Neural crest cell (in vitro differentiated cells): ENCODE data around the gene ADCY2. TPM values are rescaled to one million over a fixed set of nuclear protein-coding genes. Genes with fewer than 3 reads are reported as not detected.

Experiments
- DNase-seq: peaks from one replicate; pipeline ENCODE4 v3.0.0; 2021; ENCODE audit warnings: low read depth, mixed read lengths, low spot score
- H3K27ac Mint-ChIP-seq: one replicate; pipeline ENCODE4 v1.8.0; 2021; ENCODE audit warnings: mild to moderate bottlenecking, mixed read lengths; ENCODE audit not compliant: unreplicated experiment
- H3K27me3 Mint-ChIP-seq: 2 replicates; pipeline ENCODE4 v1.8.0; 2021; ENCODE audit warnings: low read depth, mild to moderate bottlenecking, mixed read lengths
- H3K36me3 Mint-ChIP-seq: 2 replicates; pipeline ENCODE4 v1.8.0; 2021; ENCODE audit warnings: low read depth, mild to moderate bottlenecking, mixed read lengths
- H3K4me1 Mint-ChIP-seq: 2 replicates; pipeline ENCODE4 v1.8.0; 2021; ENCODE audit warnings: mixed read lengths
- H3K4me3 Mint-ChIP-seq: one replicate; pipeline ENCODE4 v1.8.0; 2021; ENCODE audit warnings: mild to moderate bottlenecking, mixed read lengths
- H3K9me3 Mint-ChIP-seq: 2 replicates; pipeline ENCODE4 v1.8.0; 2021; ENCODE audit warnings: mixed read lengths
- CTCF ChIP-seq: fragments of 200-600 bp; sonication (generic); conservative IDR thresholded peaks from 2 replicates; pipeline ENCODE4 v1.5.0; 2021; ENCODE audit warnings: antibody characterized with exemption, mild to moderate bottlenecking
- total RNA-seq: library from RNA; stranded (reverse); gene quantifications from 2 replicates; pipeline ENCODE4 v1.2.1, GENCODE V29; 2021

ADCY2 gene
- total RNA-seq, 1 donor from 2014 or later, result 3.5 TPM

GRCh38 chr5:7434914-7435313, 39.0 kb downstream of the ADCY2 start:
- peaks cover 3% of the 10 kb centered on the region for H3K9me3 Mint-ChIP-seq
- TF ChIP-seq CTCF, result no peak
- no peaks in the 10 kb centered on the region for H3K27me3 Mint-ChIP-seq
- no peak overlapping the region for H3K4me3 Mint-ChIP-seq
- no peaks in the 10 kb centered on the region for H3K36me3 Mint-ChIP-seq
- no peak overlapping the region for H3K27ac Mint-ChIP-seq
- no peak for DNase-seq
- H3K4me1 Mint-ChIP-seq, result peaks cover 6% of the 10 kb centered on the region

GRCh38 chr5:7435503-7435902, 39.6 kb downstream of the ADCY2 start:
- no peak for TF ChIP-seq CTCF
- H3K27ac Mint-ChIP-seq, result no peak overlapping the region
- peaks cover 3% of the 10 kb centered on the region for H3K9me3 Mint-ChIP-seq
- no peak for DNase-seq
- H3K36me3 Mint-ChIP-seq, result no peaks in the 10 kb centered on the region
- H3K27me3 Mint-ChIP-seq, result no peaks in the 10 kb centered on the region
- H3K4me1 Mint-ChIP-seq, result peaks cover 6% of the 10 kb centered on the region
- no peak overlapping the region for H3K4me3 Mint-ChIP-seq

- peaks cover 6% of the 10 kb centered on the region for H3K4me1 Mint-ChIP-seq
- no peak overlapping the region for H3K27ac Mint-ChIP-seq
- no peak overlapping the region for H3K4me3 Mint-ChIP-seq
- no peaks in the 10 kb centered on the region for H3K36me3 Mint-ChIP-seq
- no peak for TF ChIP-seq CTCF
- DNase-seq, result no peak
- H3K27me3 Mint-ChIP-seq, result no peaks in the 10 kb centered on the region
- H3K9me3 Mint-ChIP-seq, result peaks cover 3% of the 10 kb centered on the region
These were observed 40.6 kb downstream of the ADCY2 start for GRCh38 chr5:7436521-7436920.

- H3K9me3 Mint-ChIP-seq, result peaks cover 6% of the 10 kb centered on the region
- H3K4me3 Mint-ChIP-seq, result no peak overlapping the region
- no peak overlapping the region for H3K27ac Mint-ChIP-seq
- no peaks in the 10 kb centered on the region for H3K36me3 Mint-ChIP-seq
- TF ChIP-seq CTCF, result no peak
- no peak for DNase-seq
- peaks cover 6% of the 10 kb centered on the region for H3K4me1 Mint-ChIP-seq
- no peaks in the 10 kb centered on the region for H3K27me3 Mint-ChIP-seq
These were observed 41.9 kb downstream of the ADCY2 start for GRCh38 chr5:7437836-7438235.

GRCh38 chr5:7445068-7445467, 49.1 kb downstream of the ADCY2 start:
- no peak overlapping the region for H3K27ac Mint-ChIP-seq
- peaks cover 8% of the 10 kb centered on the region for H3K9me3 Mint-ChIP-seq
- H3K4me3 Mint-ChIP-seq, result no peak overlapping the region
- DNase-seq, result no peak
- no peaks in the 10 kb centered on the region for H3K4me1 Mint-ChIP-seq
- H3K27me3 Mint-ChIP-seq, result no peaks in the 10 kb centered on the region
- TF ChIP-seq CTCF, result no peak
- H3K36me3 Mint-ChIP-seq, result peaks cover 2% of the 10 kb centered on the region

GRCh38 chr5:7445831-7446230, 49.9 kb downstream of the ADCY2 start:
- H3K36me3 Mint-ChIP-seq, result peaks cover 2% of the 10 kb centered on the region
- H3K27me3 Mint-ChIP-seq, result no peaks in the 10 kb centered on the region
- DNase-seq, result no peak
- H3K9me3 Mint-ChIP-seq, result peaks cover 11% of the 10 kb centered on the region
- no peak overlapping the region for H3K27ac Mint-ChIP-seq
- no peaks in the 10 kb centered on the region for H3K4me1 Mint-ChIP-seq
- H3K4me3 Mint-ChIP-seq, result no peak overlapping the region
- no peak for TF ChIP-seq CTCF
